Liver (tissue), 3 donors: ENCODE results near the gene DYRK1B.

Experiments used
- CTCF ChIP-seq: fragments of 150-350 bp; IDR thresholded peaks from 2 replicates; pipeline ENCODE4 v1.5.1; 2017; ENCODE audit warnings: improper control_type of control experiment, low read depth, low read length; ENCODE audit not compliant: missing input control
- FOXA1 ChIP-seq: IDR thresholded peaks from 2 replicates; pipeline ENCODE4 v1.6.1; 2016; ENCODE audit warnings: antibody characterized with exemption
- JUND ChIP-seq, 2 donors: IDR thresholded peaks; 2 replicates each; pipeline ENCODE4 v1.6.1; 2016; ENCODE audit warnings: antibody characterized with exemption in 2 of 2
- RAD21 ChIP-seq, 2 donors: IDR thresholded peaks; 2 replicates each; pipeline ENCODE4 v1.6.1; 2016; ENCODE audit warnings: antibody characterized with exemption in 2 of 2, mild to moderate bottlenecking in 2 of 2
- TAF1 ChIP-seq: conservative IDR thresholded peaks from 2 replicates; pipeline ENCODE4 v1.6.1; 2016; ENCODE audit warnings: antibody characterized with exemption, mild to moderate bottlenecking
- YY1 ChIP-seq: IDR thresholded peaks from 2 replicates; pipeline ENCODE4 v1.6.1; 2016; ENCODE audit warnings: antibody characterized with exemption, mild to moderate bottlenecking
- donor health status: healthy.
- donor health status: healthy.

GRCh38 chr19:39825093-39825463 is 8.9 kb downstream of the DYRK1B start:
- TF ChIP-seq TAF1 (no peak), CTCF (no peak), FOXA1 (no peak), YY1 (no peak), JUND (IDR thresholded peaks at IDR 0.05) (no peak), RAD21 (IDR thresholded peaks at IDR 0.05) (no peak)
